Bronchial epithelial cell (primary cell): Measurements from ENCODE around the gene WDR90. TPM values are rescaled to one million over a fixed set of nuclear protein-coding genes. Genes with fewer than 3 reads are reported as not detected.
A peak's percentile ranks its signal among the peaks of the same experiment; 100 is the strongest.

Experiments
- DNase-seq: peaks from one replicate; pipeline ENCODE4 v3.0.0-alpha.2; 2010; ENCODE audit warnings: low read depth
- FAIRE-seq: peaks from 2 replicates; lab custom pipeline; 2011; peaks lifted over from hg19 to GRCh38; lab: Jason Lieb, UNC
- H3K27me3 ChIP-seq: 2 replicates; pipeline ENCODE4 v1.5.1; 2011; ENCODE audit warnings: low read length; ENCODE audit not compliant: control insufficient read depth, insufficient read depth
- H3K36me3 ChIP-seq: 2 replicates; pipeline ENCODE4 v1.5.1; 2011; ENCODE audit warnings: low read length; ENCODE audit not compliant: control insufficient read depth, insufficient read depth
- H3K4me3 ChIP-seq: 2 replicates; pipeline ENCODE4 v1.5.1; 2011; ENCODE audit warnings: mild to moderate bottlenecking, low read depth, low read length, control low read depth
- CTCF ChIP-seq: IDR thresholded peaks from 2 replicates; pipeline ENCODE4 v1.5.1; 2011; ENCODE audit warnings: mild to moderate bottlenecking, moderate library complexity, low read length, control low read depth, inconsistent platforms; ENCODE audit not compliant: insufficient read depth, severe bottlenecking
- total RNA-seq: library from RNA; depleted of rRNA; stranded (reverse); fragments of >200 nt; gene quantifications from 2 replicates; pipeline ENCODE4 v1.2.1, GENCODE V29; 2014

The WDR90 gene
- total RNA-seq, result 4.2 and 7.2 TPM in 2 replicates

- Histone ChIP-seq H3K4me3 (peak within 1 kb of the TSS; percentile 56), H3K27me3 (no peaks in the 10 kb centered on the region), H3K36me3 (peaks cover 5% of the 10 kb centered on the region)
- DNase-seq (peak; percentile 79), FAIRE-seq (no peak)
- no peak for TF ChIP-seq CTCF
Measured at GRCh38 chr16:648781-649589, at the start of gene WDR90. WDR90 (plus strand) TSS chr16:649365; CDS start chr16:649417, 52 bp downstream.

- DNase-seq (no peak), FAIRE-seq (no peak)
- Histone ChIP-seq H3K4me3 (no peak overlapping the region), H3K27me3 (no peaks in the 10 kb centered on the region), H3K36me3 (peaks cover 12% of the 10 kb centered on the region)
- TF ChIP-seq CTCF, result peak; percentile 27
Measured at GRCh38 chr16:600781-601180, 48.4 kb upstream of the WDR90 start.

GRCh38 chr16:603933-604332 lies 45.2 kb upstream of the WDR90 start:
- Histone ChIP-seq H3K36me3 (peaks cover 6% of the 10 kb centered on the region), H3K4me3 (no peak overlapping the region), H3K27me3 (no peaks in the 10 kb centered on the region)
- no peak for TF ChIP-seq CTCF
- FAIRE-seq, result no peak
- DNase-seq, result no peak

- no peak for TF ChIP-seq CTCF
- no peaks in the 10 kb centered on the region for H3K27me3 ChIP-seq
- H3K36me3 ChIP-seq, result no peaks in the 10 kb centered on the region
- DNase-seq (no peak), FAIRE-seq (no peak)
- no peak overlapping the region for H3K4me3 ChIP-seq
Measured at GRCh38 chr16:606656-607307, 42.4 kb upstream of the WDR90 start.

GRCh38 chr16:608019-608418 lies 41.1 kb upstream of the WDR90 start:
- FAIRE-seq (no peak), DNase-seq (peak; percentile 42)
- H3K27me3 ChIP-seq, result no peaks in the 10 kb centered on the region
- H3K4me3 ChIP-seq, result no peak overlapping the region
- no peak for TF ChIP-seq CTCF
- no peaks in the 10 kb centered on the region for H3K36me3 ChIP-seq
